ENCODE data around the gene EOGT. TPM values are rescaled to one million over a fixed set of nuclear protein-coding genes. Genes with fewer than 3 reads are reported as not detected.
A peak's percentile ranks its signal among the peaks of the same experiment; 100 is the strongest.

The EOGT gene
- total and polyA plus RNA-seq, 2 experiments from 2014 or later: 31.6 to 47.7 TPM

GRCh38 chr3:69020857-69021256 is 7.4 kb upstream of the EOGT start:
- in situ Hi-C loops (cut with MboI): no loop called here
- H3K9ac ChIP-seq: no peak overlapping the region
- H4K20me1 ChIP-seq (ENCODE audit: insufficient read depth): no peaks in the 10 kb centered on the region
- no peaks in the 10 kb centered on the region for H3K9me3 ChIP-seq (ENCODE audit: low read depth)
- H3K9me2 ChIP-seq (ENCODE audit: insufficient read depth): no peaks in the 10 kb centered on the region
- H3K36me3 ChIP-seq (ENCODE audit: low read depth): peaks cover 71% of the 10 kb centered on the region
- no peak overlapping the region for H3K4me3 ChIP-seq
- no peaks in the 10 kb centered on the region for H3K27me3 ChIP-seq (replicated peaks; ENCODE audit: insufficient read depth)
- no peak overlapping the region for H3K27ac ChIP-seq
- H2AFZ ChIP-seq: no peak overlapping the region
- DNase-seq: no peak
- no peak overlapping the region for H3K4me2 ChIP-seq (ENCODE audit: unreplicated experiment)
- peaks cover 16% of the 10 kb centered on the region; the same call in 1 of the 2 replicates for H3F3A ChIP-seq (ENCODE audit: insufficient read depth)
- peaks cover 76% of the 10 kb centered on the region for H3K79me2 ChIP-seq (ENCODE audit: insufficient read depth)
- TF ChIP-seq EZH2 (IDR thresholded peaks at IDR 0.05; ENCODE audit: insufficient read depth, poor library complexity, severe bottlenecking): no peak
- no peaks in the 10 kb centered on the region for H3K4me1 ChIP-seq (ENCODE audit: insufficient read depth)
- WGBS, 2 experiments (ENCODE audit: low coverage in 1 of 2, low lambda C conversion rate in 2 of 2, missing lambda C conversion rate in 2 of 2): 74 to 76% methylated on average over 4 of the region's 4 CpGs

- H3K9ac ChIP-seq: no peak overlapping the region
- H3K4me3 ChIP-seq: no peak overlapping the region
- no peaks in the 10 kb centered on the region for H4K20me1 ChIP-seq (ENCODE audit: insufficient read depth)
- WGBS, 2 experiments (ENCODE audit: low coverage in 1 of 2, low lambda C conversion rate in 2 of 2, missing lambda C conversion rate in 2 of 2): 47 to 53% methylated on average over 2 of the region's 2 CpGs
- no peak overlapping the region for H2AFZ ChIP-seq
- peaks cover 67% of the 10 kb centered on the region for H3K36me3 ChIP-seq (ENCODE audit: low read depth)
- no peaks in the 10 kb centered on the region for H3K9me2 ChIP-seq (ENCODE audit: insufficient read depth)
- no peaks in the 10 kb centered on the region for H3K4me1 ChIP-seq (ENCODE audit: insufficient read depth)
- no peak for TF ChIP-seq EZH2 (IDR thresholded peaks at IDR 0.05; ENCODE audit: insufficient read depth, poor library complexity, severe bottlenecking)
- TF ChIP-seq EZH2phosphoT487 (IDR thresholded peaks at IDR 0.05; ENCODE audit: insufficient read depth, low read depth): no peak
- H3K79me2 ChIP-seq (ENCODE audit: insufficient read depth): peaks cover 76% of the 10 kb centered on the region
- H3K4me2 ChIP-seq (ENCODE audit: unreplicated experiment): no peak overlapping the region
- DNase-seq: peak; percentile 42
- H3F3A ChIP-seq (ENCODE audit: insufficient read depth): peaks cover 16% of the 10 kb centered on the region; the same call in 1 of the 2 replicates
- H3K27me3 ChIP-seq (replicated peaks; ENCODE audit: insufficient read depth): no peaks in the 10 kb centered on the region
- no peaks in the 10 kb centered on the region for H3K9me3 ChIP-seq (ENCODE audit: low read depth)
- in situ Hi-C loops (cut with MboI): no loop called here
- H3K27ac ChIP-seq: no peak overlapping the region
Measured at GRCh38 chr3:69020424-69020823, 6.9 kb upstream of the EOGT start.

GRCh38 chr3:69016901-69017300 is 3.4 kb upstream of the EOGT start:
- peaks cover 70% of the 10 kb centered on the region for H3K79me2 ChIP-seq (ENCODE audit: insufficient read depth)
- peaks cover 32% of the 10 kb centered on the region for H3K36me3 ChIP-seq (ENCODE audit: low read depth)
- no peak overlapping the region for H3K9ac ChIP-seq
- peaks cover 18% of the 10 kb centered on the region for H3K4me1 ChIP-seq (ENCODE audit: insufficient read depth)
- no peaks in the 10 kb centered on the region for H4K20me1 ChIP-seq (ENCODE audit: insufficient read depth)
- no peak for DNase-seq
- H3K9me2 ChIP-seq (ENCODE audit: insufficient read depth): no peaks in the 10 kb centered on the region
- no peaks in the 10 kb centered on the region for H3K9me3 ChIP-seq (ENCODE audit: low read depth)
- 96 to 100% methylated on average over 2 of the region's 2 CpGs for WGBS, 2 experiments (ENCODE audit: low coverage in 1 of 2, low lambda C conversion rate in 2 of 2, missing lambda C conversion rate in 2 of 2)
- no peak overlapping the region for H3K4me2 ChIP-seq (ENCODE audit: unreplicated experiment)
- H2AFZ ChIP-seq: no peak overlapping the region
- TF ChIP-seq EZH2phosphoT487 (IDR thresholded peaks at IDR 0.05; ENCODE audit: insufficient read depth, low read depth) (no peak), EZH2 (IDR thresholded peaks at IDR 0.05; ENCODE audit: insufficient read depth, poor library complexity, severe bottlenecking) (no peak)
- peaks cover 41% of the 10 kb centered on the region for H3F3A ChIP-seq (ENCODE audit: insufficient read depth)
- no peak overlapping the region for H3K4me3 ChIP-seq
- H3K27ac ChIP-seq: no peak overlapping the region
- no peaks in the 10 kb centered on the region for H3K27me3 ChIP-seq (replicated peaks; ENCODE audit: insufficient read depth)
- in situ Hi-C loops (cut with MboI): no loop called here

- H3K4me2 ChIP-seq (ENCODE audit: unreplicated experiment): no peak overlapping the region
- H3K27ac ChIP-seq: no peak overlapping the region
- H3K9ac ChIP-seq: no peak overlapping the region
- no peaks in the 10 kb centered on the region for H3K9me3 ChIP-seq (ENCODE audit: low read depth)
- H3K27me3 ChIP-seq (replicated peaks; ENCODE audit: insufficient read depth): no peaks in the 10 kb centered on the region
- WGBS, 2 experiments (ENCODE audit: low coverage in 1 of 2, low lambda C conversion rate in 2 of 2, missing lambda C conversion rate in 2 of 2): 91% methylated on average over 4 of the region's 4 CpGs
- H2AFZ ChIP-seq: no peak overlapping the region
- peaks cover 26% of the 10 kb centered on the region for H3K4me1 ChIP-seq (ENCODE audit: insufficient read depth)
- peaks cover 47% of the 10 kb centered on the region for H3F3A ChIP-seq (ENCODE audit: insufficient read depth)
- peaks cover 24% of the 10 kb centered on the region for H3K36me3 ChIP-seq (ENCODE audit: low read depth)
- peaks cover 67% of the 10 kb centered on the region for H3K79me2 ChIP-seq (ENCODE audit: insufficient read depth)
- no peaks in the 10 kb centered on the region for H3K9me2 ChIP-seq (ENCODE audit: insufficient read depth)
- DNase-seq: no peak
- in situ Hi-C loops (cut with MboI): no loop called here
- no peaks in the 10 kb centered on the region for H4K20me1 ChIP-seq (ENCODE audit: insufficient read depth)
- H3K4me3 ChIP-seq: no peak overlapping the region
- no peak for TF ChIP-seq EZH2 (IDR thresholded peaks at IDR 0.05; ENCODE audit: insufficient read depth, poor library complexity, severe bottlenecking)
- TF ChIP-seq EZH2phosphoT487 (IDR thresholded peaks at IDR 0.05; ENCODE audit: insufficient read depth, low read depth): no peak
Measured at GRCh38 chr3:69016102-69016501, 2.6 kb upstream of the EOGT start.

Data from GM23248 (cell line).